Embryonic facial prominence (tissue), 1 donor: Measurements from ENCODE around the gene COPG2.
"Not testable (repeated sequence)": the region's sequence is repeated elsewhere in the genome, so short reads cannot be mapped to it uniquely, and the experiment has no call there.

ENCODE experiments used
- DNase-seq: peaks from one replicate; pipeline ENCODE4 v3.0.0-alpha.2; 2016; ENCODE audit errors: extremely low spot score

Gene COPG2, protein sequence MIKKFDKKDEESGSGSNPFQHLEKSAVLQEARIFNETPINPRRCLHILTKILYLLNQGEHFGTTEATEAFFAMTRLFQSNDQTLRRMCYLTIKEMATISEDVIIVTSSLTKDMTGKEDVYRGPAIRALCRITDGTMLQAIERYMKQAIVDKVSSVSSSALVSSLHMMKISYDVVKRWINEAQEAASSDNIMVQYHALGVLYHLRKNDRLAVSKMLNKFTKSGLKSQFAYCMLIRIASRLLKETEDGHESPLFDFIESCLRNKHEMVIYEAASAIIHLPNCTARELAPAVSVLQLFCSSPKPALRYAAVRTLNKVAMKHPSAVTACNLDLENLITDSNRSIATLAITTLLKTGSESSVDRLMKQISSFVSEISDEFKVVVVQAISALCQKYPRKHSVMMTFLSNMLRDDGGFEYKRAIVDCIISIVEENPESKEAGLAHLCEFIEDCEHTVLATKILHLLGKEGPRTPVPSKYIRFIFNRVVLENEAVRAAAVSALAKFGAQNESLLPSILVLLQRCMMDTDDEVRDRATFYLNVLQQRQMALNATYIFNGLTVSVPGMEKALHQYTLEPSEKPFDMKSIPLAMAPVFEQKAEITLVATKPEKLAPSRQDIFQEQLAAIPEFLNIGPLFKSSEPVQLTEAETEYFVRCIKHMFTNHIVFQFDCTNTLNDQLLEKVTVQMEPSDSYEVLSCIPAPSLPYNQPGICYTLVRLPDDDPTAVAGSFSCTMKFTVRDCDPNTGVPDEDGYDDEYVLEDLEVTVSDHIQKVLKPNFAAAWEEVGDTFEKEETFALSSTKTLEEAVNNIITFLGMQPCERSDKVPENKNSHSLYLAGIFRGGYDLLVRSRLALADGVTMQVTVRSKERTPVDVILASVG

DNA sequence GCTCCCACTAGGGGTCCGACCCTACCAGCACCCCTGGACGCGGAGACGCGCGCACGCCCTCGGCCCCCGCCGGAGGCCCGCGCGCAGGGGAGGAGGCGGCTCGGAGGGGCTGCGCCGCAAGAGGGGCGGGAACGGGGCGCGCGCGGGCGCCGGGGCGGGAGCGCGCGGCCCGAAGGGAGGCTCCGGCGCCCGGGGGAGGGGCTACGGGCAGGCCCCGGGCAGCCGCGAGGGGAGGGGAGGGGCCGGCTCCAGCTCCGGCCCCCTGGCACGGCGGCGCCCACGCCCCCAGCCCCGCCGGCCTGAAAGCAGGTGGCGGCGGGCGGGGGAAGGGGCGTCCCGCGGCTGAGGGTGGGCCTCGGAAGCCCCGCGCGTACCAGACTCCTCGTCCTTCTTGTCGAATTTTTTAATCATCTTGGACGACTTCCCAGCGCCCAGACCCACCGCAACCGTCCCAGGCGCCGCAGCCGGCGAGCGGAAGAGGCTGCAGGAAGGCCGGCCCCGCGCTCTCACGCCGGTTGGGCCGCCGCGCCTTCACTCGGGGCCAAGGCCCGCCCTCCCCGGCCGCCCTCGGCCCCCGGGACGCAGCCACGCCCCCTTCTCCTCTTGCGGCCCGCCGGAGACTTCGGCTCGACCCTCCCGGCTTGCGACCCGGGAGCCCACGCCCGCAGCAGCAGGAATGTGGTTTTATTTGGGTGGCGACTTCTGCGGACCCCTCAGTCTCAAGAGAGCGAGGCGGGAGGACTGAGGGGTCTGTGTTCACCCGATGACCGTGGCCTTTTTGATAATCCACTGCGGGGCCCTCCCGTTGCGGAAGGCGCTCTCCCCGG is at the start of gene COPG2:
COPG2 (minus strand) TSS at position 491 of the 827 bp plus-strand sequence; CDS start at position 411, 80 bp downstream.
- peak; percentile 82 for DNase-seq

DNA sequence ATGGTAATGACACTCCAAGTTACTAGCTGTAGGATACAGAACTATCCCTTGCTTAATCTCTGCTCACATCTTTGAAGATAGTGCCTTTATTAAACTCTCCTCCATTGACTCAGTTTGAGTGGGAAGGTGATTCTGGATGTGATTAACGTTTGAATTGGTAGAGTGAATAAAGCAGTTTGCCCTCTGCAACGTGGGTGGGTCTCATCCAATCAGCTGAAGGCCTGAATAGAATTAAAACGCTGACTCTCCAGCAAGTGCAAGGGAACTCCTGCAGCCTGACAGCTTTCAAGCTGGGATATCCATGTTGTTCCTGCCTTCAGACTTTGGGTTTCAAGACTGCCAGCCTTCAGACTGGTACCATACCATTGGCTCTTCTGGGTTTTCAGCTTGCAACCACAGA is 43.9 kb upstream of the COPG2 start:
- DNase-seq = no peak

DNA sequence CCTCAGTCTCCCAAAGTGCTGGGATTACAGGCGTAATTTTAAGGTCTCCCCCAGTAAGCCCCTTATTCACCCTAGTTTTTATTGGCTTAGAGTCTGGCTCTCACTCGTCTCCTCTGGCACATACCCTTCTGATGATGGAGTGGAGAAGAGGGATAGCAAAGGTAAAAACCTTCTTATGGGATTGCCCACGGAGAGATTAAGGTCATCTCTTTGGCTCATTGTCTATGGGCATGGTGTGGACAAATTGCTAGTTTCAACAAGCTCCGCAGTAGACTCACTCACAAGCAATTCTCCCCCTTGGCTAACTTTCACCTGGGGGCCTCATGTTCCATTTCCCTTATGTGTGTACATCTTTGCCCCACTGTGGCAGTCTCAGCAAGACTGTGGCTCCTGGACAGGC is 40.2 kb upstream of the COPG2 start:
- no peak for DNase-seq

DNA sequence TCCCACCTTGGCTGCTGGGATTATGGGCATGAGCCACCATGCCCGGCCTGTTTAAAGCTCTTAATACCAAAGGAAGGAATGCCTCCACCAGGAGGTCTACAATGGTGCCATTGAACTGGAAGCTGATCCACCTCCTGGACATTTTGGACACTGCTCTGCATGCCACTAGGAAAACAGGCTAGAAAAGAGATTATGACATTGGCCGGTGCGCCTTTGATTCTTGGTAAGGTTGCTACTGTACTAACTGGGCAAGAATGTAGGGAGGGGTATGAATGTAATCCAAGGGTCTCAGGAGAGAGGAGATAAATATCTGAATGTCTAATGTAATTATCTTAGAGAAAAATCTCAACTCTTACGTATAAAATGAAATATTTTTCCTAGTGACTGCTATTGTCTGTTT is 39.5 kb upstream of the COPG2 start:
- DNase-seq = no peak

DNA sequence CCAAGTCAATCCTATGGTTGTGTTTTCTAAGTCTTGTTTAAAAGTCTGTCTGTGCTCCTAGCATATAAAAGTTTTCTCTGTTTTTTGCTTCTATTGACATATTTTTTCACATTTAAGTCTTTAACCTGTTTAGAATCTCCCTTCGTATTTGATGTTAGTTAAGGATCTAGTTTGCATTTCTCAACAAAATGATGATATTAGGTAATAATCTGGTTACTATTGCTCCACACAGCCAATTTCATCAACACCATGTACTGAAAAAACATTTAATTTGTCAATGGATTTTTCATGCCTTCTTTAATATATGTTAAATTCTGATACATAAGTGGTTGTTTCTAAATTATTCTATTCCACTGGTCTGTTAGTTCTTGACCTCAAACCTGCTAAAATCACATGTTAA is 35.3 kb upstream of the COPG2 start:
- DNase-seq = no peak

DNA sequence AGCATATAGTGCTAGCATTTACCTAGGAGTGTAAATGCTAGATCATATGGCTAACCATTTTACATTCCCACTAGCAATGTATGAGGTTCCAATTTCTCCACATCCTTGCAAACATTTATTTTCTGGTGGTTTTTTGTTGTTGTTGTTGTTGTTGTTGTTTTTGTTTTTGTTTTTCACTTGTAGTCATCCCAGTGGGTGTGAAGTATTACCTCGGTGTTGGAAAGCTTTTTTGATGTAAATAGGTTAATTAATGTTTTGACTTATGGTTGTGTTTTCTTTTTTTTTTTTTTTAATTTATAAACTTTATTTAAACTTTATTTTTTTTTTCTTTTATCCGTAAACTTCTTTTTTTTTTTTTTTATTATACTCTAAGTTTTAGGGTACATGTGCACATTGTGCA is 33.1 kb upstream of the COPG2 start:
- no peak for DNase-seq

DNA sequence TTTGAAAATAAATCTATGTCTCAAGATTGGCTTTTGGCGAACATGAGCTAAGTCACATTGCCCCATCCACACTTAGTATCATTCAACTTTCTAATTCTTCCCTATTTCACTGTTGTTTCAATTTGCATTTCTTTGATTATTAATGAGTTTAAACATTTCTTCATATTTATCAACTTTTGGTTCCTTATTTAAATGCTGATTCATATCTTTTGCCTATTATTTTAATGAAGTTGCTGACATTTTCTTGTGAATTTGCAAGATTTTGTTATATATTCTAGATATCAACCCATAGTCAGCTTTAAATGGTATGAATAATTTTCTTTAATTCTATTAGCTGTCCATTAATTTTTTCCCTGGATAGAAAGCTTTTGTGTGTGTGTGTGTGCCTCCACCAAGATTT is 32.2 kb upstream of the COPG2 start:
- no peak for DNase-seq

DNA sequence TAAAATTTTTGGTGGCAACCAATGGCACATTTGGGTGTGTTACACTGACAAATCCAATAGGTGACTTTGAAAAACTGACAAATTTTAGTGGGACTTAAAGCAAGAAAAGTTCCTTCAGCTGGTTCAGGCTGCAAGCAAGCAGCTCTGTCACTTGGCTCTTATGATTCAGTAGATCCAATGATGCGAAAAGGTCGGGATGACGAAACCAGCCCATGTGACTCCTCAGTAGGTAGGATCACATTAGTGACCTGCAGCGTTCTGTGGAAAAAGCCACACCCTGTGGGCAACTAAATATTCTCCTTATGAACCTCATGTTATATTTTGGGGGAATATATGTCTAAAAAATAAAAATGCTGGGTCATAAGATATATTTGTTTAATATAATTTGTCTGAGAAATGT is 31.1 kb upstream of the COPG2 start:
- DNase-seq = no peak

DNA sequence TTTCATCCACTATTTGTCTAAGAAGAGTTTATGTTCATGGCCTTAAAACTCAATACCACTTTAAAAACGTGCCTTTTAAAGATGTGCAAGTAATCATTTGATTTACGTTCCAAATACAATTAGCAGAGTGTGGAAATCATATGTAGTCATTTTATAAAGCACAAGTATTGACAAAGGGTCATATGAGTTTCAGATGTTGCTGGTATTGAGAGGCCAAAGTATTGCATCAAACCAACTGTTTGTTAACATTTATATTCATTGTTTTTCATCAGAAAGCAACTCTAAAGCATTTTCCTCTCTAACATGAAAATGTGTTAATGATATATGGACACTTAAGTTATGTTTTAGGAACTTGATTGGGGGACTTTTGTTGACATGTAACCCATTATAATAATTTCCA is 29.3 kb upstream of the COPG2 start:
- no peak for DNase-seq

DNA sequence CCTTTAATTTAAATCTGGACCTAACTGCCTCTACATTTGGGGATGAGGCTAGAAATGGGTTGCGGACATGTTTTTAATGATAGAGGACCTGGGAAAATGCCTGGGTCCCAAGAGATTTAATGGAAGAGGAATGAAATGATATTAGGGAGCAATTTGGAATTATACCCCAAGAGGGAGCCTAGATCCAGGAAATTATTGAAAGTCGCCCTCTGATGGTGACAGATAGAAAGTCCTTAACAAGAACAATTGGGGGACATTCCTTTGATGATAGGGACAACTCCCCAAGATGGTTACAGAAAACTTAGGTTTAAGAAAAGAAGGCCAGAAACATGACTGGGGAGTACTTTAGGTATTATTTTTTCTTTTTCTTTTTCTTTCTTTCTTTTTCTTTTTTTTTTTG is 27.3 kb upstream of the COPG2 start:
- no peak for DNase-seq

DNA sequence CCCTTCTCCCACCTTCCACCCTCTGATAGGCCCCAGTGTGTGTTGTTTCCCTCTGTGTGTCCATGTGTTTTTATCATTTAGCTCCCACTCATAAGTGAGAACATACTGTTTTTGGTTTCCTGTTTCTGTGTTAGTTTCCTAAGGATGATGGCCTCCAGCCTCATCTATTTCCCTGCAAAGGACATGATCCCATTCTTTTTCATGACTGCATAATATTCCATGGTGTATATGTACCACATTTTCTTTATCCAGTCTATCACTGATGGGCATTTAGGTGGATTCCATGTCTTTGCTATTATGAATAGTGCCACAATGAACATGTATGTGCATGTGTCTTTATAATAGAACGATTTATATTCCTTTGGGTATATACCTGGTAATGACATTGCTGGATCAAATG is 23.8 kb upstream of the COPG2 start:
- not testable (repeated sequence) for DNase-seq

DNA sequence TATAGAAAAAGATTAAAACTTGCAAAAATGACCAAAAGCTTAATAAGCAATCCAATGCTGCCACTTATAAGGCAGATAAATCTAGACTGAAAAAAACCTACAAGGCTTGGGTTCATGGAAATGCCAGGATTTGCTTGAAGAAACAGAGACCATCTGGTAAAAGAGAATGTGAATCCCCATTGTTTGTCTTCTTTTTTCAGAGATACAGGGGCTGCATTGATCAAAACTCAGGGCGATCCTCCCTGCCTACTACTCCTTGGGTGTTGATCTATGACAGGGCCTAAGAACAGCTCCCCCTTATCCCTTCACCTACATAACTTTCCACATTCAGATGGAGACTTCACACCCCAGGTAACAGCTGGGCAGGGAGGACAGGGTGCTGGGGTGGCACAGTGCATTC is 21.1 kb upstream of the COPG2 start:
- no peak for DNase-seq

DNA sequence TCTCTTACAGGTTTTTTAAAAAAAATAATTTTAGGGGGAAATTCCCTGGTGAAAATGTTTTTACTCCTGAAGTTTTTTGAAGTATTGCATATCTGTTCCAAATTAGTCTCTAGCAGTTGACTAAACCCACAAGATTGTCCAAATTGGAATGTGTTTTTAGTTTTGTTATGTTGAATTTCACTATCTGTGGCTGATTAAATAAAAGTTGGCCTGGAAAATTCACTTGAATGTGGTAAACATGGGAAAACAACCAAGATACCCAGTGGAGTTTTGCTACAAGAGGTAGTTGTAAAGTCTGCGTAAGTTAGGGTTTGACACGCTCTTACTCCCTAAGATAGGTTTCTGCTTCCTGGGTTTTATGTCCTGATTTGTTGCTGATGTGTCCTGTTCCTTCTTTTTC is 14.5 kb upstream of the COPG2 start:
- no peak for DNase-seq

DNA sequence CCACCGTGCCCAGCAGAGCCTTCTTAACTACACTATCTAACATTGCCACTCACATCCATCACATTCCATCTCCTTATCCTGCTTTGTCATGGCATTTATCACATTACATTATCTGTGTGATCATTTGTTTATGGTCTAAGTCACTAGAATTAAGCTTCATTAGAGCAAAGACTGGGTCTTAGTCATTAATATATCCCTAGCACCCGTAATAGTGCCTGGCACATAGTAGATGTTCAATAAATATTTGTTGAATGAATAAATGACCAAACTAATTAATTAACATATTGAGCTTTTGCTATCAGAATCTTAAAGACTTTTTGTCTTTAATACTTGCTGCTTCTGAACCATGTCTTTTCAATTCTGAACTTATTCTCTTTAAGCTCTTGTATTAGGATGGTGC is 5.9 kb upstream of the COPG2 start:
- DNase-seq = no peak

DNA sequence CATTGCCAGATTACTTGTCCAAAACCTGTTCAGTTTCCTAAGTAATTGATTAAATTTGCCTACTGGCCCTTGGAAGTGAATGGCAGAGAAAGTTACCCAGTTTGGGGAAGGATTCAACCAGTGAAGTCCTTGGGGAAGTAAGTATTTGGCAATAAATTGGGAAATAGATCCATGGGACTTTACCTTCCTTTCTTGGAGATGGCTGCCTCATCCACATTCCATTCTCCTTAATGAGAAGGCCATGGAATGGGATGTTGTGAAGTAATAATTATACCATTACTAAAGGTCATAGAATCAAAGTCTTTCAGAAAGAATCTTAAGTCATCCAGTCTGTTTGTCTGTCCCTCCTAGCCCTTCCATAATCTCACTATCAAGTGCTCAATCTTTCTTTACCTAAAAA is 4.5 kb upstream of the COPG2 start:
- DNase-seq = no peak

DNA sequence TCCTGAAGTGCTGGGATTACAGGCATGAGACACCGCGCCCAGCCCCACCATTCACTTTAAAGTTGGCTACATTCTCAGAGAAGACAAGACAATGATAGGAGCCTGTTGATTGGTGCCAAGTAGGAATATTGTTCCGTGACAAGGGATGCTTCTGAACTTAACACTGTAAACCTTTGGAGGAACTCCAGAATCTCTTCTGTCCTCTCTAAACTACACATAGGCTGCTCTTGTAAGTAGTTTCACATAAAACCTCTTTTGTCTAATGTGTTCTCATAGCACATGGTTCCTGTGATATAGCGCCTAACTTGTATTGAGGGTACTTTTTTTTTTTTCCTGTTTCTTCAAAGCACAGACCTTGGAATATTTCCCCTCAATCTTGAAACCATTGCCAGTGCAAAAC is 3.6 kb upstream of the COPG2 start:
- no peak for DNase-seq

DNA sequence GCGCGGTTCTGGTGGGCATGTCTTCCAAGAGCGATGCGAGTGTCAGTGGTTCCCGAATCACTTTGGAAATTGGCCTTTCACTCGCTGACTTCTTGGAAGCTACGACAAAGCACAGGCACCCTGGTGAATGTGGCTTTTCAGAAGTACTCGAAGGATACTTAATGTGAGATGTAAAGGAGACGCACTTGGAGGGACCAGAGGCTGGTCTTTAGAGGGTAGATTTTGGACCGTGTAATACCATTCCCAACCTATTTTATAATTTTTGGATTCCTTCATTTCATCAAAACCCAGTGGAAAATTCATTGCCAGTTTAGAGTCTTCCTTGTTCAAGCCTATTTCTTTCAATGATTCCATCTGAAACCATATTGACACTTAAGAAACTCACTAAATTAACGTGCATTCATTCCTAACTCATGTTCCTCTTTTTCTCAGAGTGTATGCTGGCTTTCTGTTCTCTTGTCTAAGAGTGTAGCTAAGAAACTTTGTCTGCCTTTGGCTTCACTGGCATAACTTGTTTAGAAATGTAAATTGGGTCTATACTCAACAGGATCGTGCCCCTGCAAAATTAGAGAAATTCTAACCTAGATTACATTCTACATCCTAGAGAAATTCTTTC is 645 bp upstream of the COPG2 start:
- DNase-seq = no peak

DNA sequence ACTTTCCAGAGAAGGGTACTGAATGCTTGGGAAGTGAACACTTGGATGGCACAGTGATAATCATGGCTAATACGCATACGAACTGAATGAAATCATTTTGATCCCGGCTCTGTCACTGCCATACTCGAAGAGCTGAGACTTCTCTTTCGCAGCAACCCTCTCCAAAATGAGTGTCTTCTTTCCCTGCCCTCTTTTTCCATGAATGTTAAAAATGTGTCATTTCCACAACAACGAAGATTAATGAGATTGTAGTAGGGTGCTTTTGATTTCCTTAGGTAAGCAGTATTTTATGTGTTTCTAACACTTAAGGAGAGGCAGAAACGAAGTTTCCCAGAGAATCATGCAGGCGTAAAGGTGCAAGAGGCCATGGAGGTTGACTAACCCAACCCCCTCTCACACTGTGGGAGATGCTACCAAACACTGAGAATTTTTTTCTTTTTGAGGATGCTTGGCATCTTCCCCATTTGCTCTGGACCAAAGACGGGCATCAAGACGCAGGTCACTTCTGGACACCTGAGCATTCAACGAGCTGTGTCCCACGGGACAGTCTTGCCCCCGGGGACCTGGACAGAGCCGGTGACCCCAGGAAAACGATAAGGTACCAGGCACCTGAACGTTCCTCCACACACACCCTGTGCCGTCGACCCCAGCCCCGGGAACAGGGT is 823 bp downstream of the COPG2 start:
- DNase-seq = no peak

DNA sequence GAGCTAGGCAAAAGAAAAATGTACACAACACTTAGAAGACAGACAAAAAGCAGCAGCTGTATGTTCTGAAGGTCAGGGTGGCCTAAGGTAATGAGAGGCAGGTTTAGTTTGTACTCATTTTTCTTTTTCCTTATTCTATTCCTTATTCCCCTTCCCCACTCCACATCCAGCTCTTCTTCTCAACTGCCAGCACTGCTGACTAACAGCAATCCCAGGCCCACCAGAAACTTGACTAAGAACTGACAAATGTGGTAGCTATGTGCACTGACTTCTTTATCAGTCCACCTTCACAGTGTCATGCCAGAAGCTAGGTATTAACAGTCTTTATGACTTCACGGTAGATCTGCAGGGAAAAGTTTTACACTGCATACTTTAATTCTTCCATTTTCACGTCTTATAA is 6.1 kb downstream of the COPG2 start:
- no peak for DNase-seq

DNA sequence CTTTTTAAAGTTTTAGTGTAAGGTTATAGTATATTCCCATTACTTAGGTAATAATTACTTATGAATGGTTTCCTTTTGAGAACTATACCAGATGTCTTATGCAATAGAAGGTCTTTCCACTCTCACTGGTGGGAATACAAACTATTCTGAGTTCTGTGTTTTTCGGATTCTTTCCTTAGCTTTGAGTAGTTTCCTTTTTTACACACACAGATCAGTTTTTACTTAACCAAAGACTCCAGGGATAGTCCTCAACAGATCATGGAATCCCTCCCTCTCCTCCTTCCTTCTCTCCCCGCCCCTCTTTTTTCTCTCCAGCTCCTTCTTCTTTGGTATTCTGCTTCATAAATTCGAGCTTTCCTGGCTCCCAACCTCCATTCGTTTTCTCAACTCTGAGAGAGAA is 13.3 kb downstream of the COPG2 start:
- DNase-seq = no peak

DNA sequence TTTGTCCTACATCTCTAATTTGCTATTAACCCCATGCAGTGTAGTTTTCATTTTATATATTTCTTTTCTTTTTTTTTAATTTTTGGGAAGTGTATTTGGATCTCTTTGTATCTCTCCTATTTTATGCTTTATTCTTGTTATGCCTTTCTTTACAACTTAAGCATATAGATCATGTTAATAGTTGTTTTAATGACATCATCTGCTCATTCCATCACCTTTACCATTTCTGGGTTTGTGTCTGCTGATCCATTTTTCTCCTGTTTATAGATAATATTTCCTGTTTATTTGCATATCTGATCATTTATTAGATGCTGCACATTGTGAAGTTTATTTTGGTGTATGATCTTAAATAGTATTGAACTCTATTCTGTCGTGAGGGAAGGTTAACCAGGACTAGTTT is 13.7 kb downstream of the COPG2 start:
- no peak for DNase-seq
